ENCODE results near the gene CACNG8.

- no peak for TF ChIP-seq POLR2A (IDR thresholded peaks at IDR 0.05)
- TF ChIP-seq CTCF (IDR thresholded peaks at IDR 0.05), result no peak
- no peak for TF ChIP-seq EP300 (IDR thresholded peaks at IDR 0.05)
- TF ChIP-seq POLR2AphosphoS5 (IDR thresholded peaks at IDR 0.05), result no peak
These were observed 17.8 kb upstream of the CACNG8 start for GRCh38 chr19:53944933-53945332.
